Measurements from ENCODE around the gene PLPPR3.

DNA sequence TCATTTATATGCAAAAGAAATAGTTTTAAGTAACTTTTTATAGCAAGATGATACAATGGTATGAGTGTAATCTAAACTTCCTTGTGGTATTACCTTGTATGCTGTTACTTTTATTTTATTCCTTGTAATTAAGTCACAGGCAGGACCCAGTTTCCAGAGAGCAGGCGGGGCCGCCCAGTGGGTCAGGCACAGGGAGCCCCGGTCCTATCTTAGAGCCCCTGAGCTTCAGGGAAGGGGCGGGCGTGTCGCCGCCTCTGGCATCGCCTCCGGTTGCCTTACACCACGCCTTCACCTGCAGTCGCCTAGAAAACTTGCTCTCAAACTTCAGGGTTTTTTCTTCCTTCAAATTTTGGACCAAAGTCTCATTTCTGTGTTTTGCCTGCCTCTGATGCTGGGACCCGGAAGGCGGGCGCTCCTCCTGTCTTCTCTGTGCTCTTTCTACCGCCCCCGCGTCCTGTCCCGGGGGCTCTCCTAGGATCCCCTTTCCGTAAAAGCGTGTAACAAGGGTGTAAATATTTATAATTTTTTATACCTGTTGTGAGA is 10.2 kb downstream of the PLPPR3 start:
- TF ChIP-seq, protein P1, sequence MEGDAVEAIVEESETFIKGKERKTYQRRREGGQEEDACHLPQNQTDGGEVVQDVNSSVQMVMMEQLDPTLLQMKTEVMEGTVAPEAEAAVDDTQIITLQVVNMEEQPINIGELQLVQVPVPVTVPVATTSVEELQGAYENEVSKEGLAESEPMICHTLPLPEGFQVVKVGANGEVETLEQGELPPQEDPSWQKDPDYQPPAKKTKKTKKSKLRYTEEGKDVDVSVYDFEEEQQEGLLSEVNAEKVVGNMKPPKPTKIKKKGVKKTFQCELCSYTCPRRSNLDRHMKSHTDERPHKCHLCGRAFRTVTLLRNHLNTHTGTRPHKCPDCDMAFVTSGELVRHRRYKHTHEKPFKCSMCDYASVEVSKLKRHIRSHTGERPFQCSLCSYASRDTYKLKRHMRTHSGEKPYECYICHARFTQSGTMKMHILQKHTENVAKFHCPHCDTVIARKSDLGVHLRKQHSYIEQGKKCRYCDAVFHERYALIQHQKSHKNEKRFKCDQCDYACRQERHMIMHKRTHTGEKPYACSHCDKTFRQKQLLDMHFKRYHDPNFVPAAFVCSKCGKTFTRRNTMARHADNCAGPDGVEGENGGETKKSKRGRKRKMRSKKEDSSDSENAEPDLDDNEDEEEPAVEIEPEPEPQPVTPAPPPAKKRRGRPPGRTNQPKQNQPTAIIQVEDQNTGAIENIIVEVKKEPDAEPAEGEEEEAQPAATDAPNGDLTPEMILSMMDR (IDR thresholded peaks at IDR 0.05): no peak
- TF ChIP-seq POLR2AphosphoS5 (IDR thresholded peaks at IDR 0.05) (no peak), POLR2A (IDR thresholded peaks at IDR 0.05) (no peak)
